ENCODE data around the gene ACADVL. TPM values are rescaled to one million over a fixed set of nuclear protein-coding genes. Genes with fewer than 3 reads are reported as not detected.
"Not testable (repeated sequence)": the region's sequence is repeated elsewhere in the genome, so short reads cannot be mapped to it uniquely, and the experiment has no call there.

Gene ACADVL
- total RNA-seq, 1 experiment from 2014 or later, result 327 TPM

- DNase-seq (ENCODE audit: low read depth), result peak; percentile 95
These were observed 14.6 kb downstream of the ACADVL start, which contains the start of gene DVL2 for GRCh38 chr17:7234083-7234951. TSS of gene DVL2 (minus strand) at chr17:7234517. CDS start at chr17:7234262, 255 bp downstream.

- peak; percentile 66 for DNase-seq (ENCODE audit: low read depth)
These were observed 16.2 kb downstream of the ACADVL start for GRCh38 chr17:7235693-7236665.

GRCh38 chr17:7236808-7237207 lies 17.1 kb downstream of the ACADVL start:
- no peak for DNase-seq (ENCODE audit: low read depth)

- no peak for DNase-seq (ENCODE audit: low read depth)
These were observed 17.6 kb downstream of the ACADVL start for GRCh38 chr17:7237266-7237760.

GRCh38 chr17:7237761-7238419 lies 18.2 kb downstream of the ACADVL start:
- peak; percentile 50 for DNase-seq (ENCODE audit: low read depth)

GRCh38 chr17:7238420-7239090 lies 18.8 kb downstream of the ACADVL start:
- no peak for DNase-seq (ENCODE audit: low read depth)

GRCh38 chr17:7239091-7240027 lies 19.6 kb downstream of the ACADVL start, which contains the start of gene PHF23:
TSS of gene PHF23 (minus strand) at chr17:7239457. CDS start at chr17:7239279, 178 bp downstream.
- DNase-seq (ENCODE audit: low read depth), result peak; percentile 100

GRCh38 chr17:7240375-7240774 lies 20.6 kb downstream of the ACADVL start:
- no peak for DNase-seq (ENCODE audit: low read depth)

- DNase-seq (ENCODE audit: low read depth), result no peak
These were observed 21.5 kb downstream of the ACADVL start for GRCh38 chr17:7241090-7241733.

GRCh38 chr17:7241783-7242716 lies 22.3 kb downstream of the ACADVL start, which contains the start of gene GABARAP:
TSS of gene GABARAP (minus strand) at chr17:7242449. CDS start at chr17:7242330, 119 bp downstream.
- DNase-seq (ENCODE audit: low read depth), result peak; percentile 82

- DNase-seq (ENCODE audit: low read depth), result peak; percentile 83
These were observed 23.1 kb downstream of the ACADVL start for GRCh38 chr17:7242717-7243452.

GRCh38 chr17:7243453-7243729 lies 23.7 kb downstream of the ACADVL start:
- no peak for DNase-seq (ENCODE audit: low read depth)

GRCh38 chr17:7243838-7244237 lies 24.1 kb downstream of the ACADVL start:
- not testable (repeated sequence) for DNase-seq (ENCODE audit: low read depth)

- no peak for DNase-seq (ENCODE audit: low read depth)
These were observed 27.0 kb downstream of the ACADVL start for GRCh38 chr17:7246779-7247178.

- DNase-seq (ENCODE audit: low read depth), result no peak
These were observed 29.1 kb downstream of the ACADVL start for GRCh38 chr17:7248796-7249195.

- DNase-seq (ENCODE audit: low read depth), result no peak
These were observed 29.5 kb downstream of the ACADVL start for GRCh38 chr17:7249214-7249613.

- DNase-seq (ENCODE audit: low read depth), result no peak
These were observed 30.1 kb downstream of the ACADVL start for GRCh38 chr17:7249830-7250229.
